Measurements from ENCODE around the gene ZCWPW2. TPM values are rescaled to one million over a fixed set of nuclear protein-coding genes. Genes with fewer than 3 reads are reported as not detected.

The ZCWPW2 gene
- total and polyA plus RNA-seq, 2 of the 4 experiments (the other 2 are of a cell fraction) = 0.18 to 0.24 TPM

DNA sequence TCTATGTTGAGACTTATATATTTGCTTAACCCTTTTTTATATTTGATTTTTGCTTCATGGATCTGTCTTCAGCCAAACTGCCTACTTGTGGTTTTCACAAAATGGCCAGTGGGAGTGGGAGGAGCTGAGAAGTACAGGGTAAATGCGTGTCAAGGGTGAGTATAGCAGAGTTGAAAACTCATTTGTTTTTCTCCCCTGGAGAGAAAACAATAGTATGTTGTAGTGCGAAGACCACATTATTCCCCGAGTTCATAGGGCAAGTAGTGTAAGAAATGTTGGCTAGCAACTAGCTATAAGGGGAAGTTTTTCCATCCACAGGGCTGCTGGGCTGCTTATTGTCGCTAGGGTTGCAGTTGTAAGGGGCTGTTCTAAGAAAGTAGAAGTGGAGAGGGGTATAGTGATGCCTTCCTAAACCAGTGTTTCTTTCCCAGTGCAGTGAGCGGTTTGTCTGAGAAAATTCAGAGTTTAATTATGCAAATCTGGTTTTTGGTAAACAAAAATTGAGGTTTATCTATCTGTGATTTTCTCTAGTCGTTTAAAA is 153.9 kb downstream of the ZCWPW2 start:
- in situ Hi-C loops (cut with MboI; ENCODE audit: low sequenced_read_pairs) = no loop called here
- Histone ChIP-seq H3K9me3 (ENCODE audit: control insufficient read depth, insufficient read depth, low read length) (no peaks in the 10 kb centered on the region), H4K91ac (ENCODE audit: insufficient read depth, low read depth, low read length) (no peak overlapping the region), H3K36me3 (ENCODE audit: control insufficient read depth, insufficient read depth, low read length) (no peaks in the 10 kb centered on the region), H2BK15ac (ENCODE audit: low read depth, low read length) (no peak overlapping the region), H3K4ac (ENCODE audit: low read depth, low read length) (no peak overlapping the region), H3K4me2 (ENCODE audit: low read depth, low read length) (no peak overlapping the region), H2BK20ac (ENCODE audit: low read depth, low read length) (no peak overlapping the region), H3K14ac (replicated peaks; ENCODE audit: low read depth, low read length) (no peak overlapping the region), H3K4me3 (ENCODE audit: insufficient read depth, low read depth, low read length) (no peak overlapping the region), H4K5ac (ENCODE audit: low read depth, low read length) (no peak overlapping the region), H3K79me1 (ENCODE audit: low read depth in 1 of 2, low read length in 2 of 2) (no peaks in the 10 kb centered on the region), H3K56ac (ENCODE audit: extremely low read depth, insufficient read depth, low read length) (no peak overlapping the region), H3K23ac (ENCODE audit: low read depth, low read length) (no peak overlapping the region), H2AK9ac (replicated peaks; ENCODE audit: low read depth, low read length, poor library complexity) (no peak overlapping the region), H3K9ac (ENCODE audit: low read depth, low read length) (no peak overlapping the region), H3K9me1 (ENCODE audit: insufficient read depth, low read length) (no peaks in the 10 kb centered on the region), H3K27me3 (ENCODE audit: control insufficient read depth, insufficient read depth, low read length) (no peaks in the 10 kb centered on the region), H4K20me1 (ENCODE audit: insufficient read depth, low read length) (no peaks in the 10 kb centered on the region), H3K27ac (ENCODE audit: insufficient read depth, low read length) (no peak overlapping the region), H3K4me1 (ENCODE audit: control insufficient read depth, insufficient read depth, low read length) (no peaks in the 10 kb centered on the region), H2AK5ac (ENCODE audit: low read depth, low read length) (no peak overlapping the region), H2AFZ (replicated peaks; ENCODE audit: low read length, poor library complexity) (no peak overlapping the region), H2BK120ac (ENCODE audit: low read depth, low read length) (no peak overlapping the region), H4K8ac (ENCODE audit: low read depth in 2 of 2, low read length in 2 of 2) (no peak overlapping the region), H3K18ac (ENCODE audit: low read depth, low read length) (no peak overlapping the region), H2BK5ac (ENCODE audit: low read depth, low read length, poor library complexity, severe bottlenecking) (no peak overlapping the region)
- dilution Hi-C loops (cut with HindIII; ENCODE audit: low sequenced_read_pairs, unreplicated experiment) = no loop called here
- TF ChIP-seq SMC3 (IDR thresholded peaks at IDR 0.05; ENCODE audit: low read depth, low read length) (no peak), RAD21 (IDR thresholded peaks at IDR 0.05; ENCODE audit: low read length) (no peak), ELK1 (IDR thresholded peaks at IDR 0.05; ENCODE audit: borderline replicate concordance, low read depth, low read length) (no peak), RCOR1 (IDR thresholded peaks at IDR 0.05; ENCODE audit: insufficient replicate concordance, low read length) (no peak), CEBPB (IDR thresholded peaks at IDR 0.05; ENCODE audit: low read depth, low read length) (no peak), POLR2A (IDR thresholded peaks at IDR 0.05; ENCODE audit: low read depth, low read length) (no peak), MAZ (IDR thresholded peaks at IDR 0.05; ENCODE audit: borderline replicate concordance, low read depth, low read length) (no peak), RFX5 (IDR thresholded peaks at IDR 0.05; ENCODE audit: low read depth, low read length) (no peak), NFE2L2 (IDR thresholded peaks at IDR 0.05; ENCODE audit: low read depth, low read length) (no peak), CHD1 (IDR thresholded peaks at IDR 0.05; ENCODE audit: low read depth, low read length) (no peak), BHLHE40 (IDR thresholded peaks at IDR 0.05; ENCODE audit: low read depth, low read length) (no peak), MAFK (IDR thresholded peaks at IDR 0.05; ENCODE audit: low read depth, low read length) (no peak), MXI1 (IDR thresholded peaks at IDR 0.05; ENCODE audit: borderline replicate concordance, low read depth, low read length) (no peak), FOS (IDR thresholded peaks at IDR 0.05; ENCODE audit: low read depth, low read length) (no peak), CTCF (conservative IDR thresholded peaks at IDR 0.05; ENCODE audit: low read depth, low read length) (no peak)
- TF ChIP-seq, protein P1, sequence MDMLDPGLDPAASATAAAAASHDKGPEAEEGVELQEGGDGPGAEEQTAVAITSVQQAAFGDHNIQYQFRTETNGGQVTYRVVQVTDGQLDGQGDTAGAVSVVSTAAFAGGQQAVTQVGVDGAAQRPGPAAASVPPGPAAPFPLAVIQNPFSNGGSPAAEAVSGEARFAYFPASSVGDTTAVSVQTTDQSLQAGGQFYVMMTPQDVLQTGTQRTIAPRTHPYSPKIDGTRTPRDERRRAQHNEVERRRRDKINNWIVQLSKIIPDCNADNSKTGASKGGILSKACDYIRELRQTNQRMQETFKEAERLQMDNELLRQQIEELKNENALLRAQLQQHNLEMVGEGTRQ (IDR thresholded peaks at IDR 0.05; ENCODE audit: low read depth, low read length) = no peak
- DNase-seq (no peak), ATAC-seq (ENCODE audit: low read depth) (no peak)
- intact Hi-C loops (cut with micrococcal nuclease) = no loop called here
- POLR2A ChIA-PET (ENCODE audit: unreplicated experiment) = no interaction called here
- no TSS peak for BruUV-seq (replicated peaks)
- no CpG with 5 or more reads among the region's 6 CpGs for WGBS, 2 experiments (ENCODE audit: extremely low coverage in 2 of 2, insufficient read length in 1 of 2)
- CTCF ChIA-PET = no interaction called here

Data from IMR-90 (cell line).